Fibroblast of lung (primary cell): ENCODE results near the gene TNFAIP2. TPM values are rescaled to one million over a fixed set of nuclear protein-coding genes. Genes with fewer than 3 reads are reported as not detected.

ENCODE experiments used
- DNase-seq, 2 donors: peaks; one replicate each; pipeline versions ENCODE4 v3.0.0 to v3.0.0-alpha.2; 2010; ENCODE audit warnings: low read depth in 2 of 2
- H2AFZ ChIP-seq: 2 replicates; pipeline ENCODE4 v1.5.1; 2012; ENCODE audit warnings: low read length, control low read depth, inconsistent platforms
- H3K27ac ChIP-seq: 2 replicates; pipeline ENCODE4 v1.5.1; 2011; ENCODE audit warnings: low read length, control low read depth; ENCODE audit not compliant: insufficient read depth
- H3K27me3 ChIP-seq: 2 replicates; pipeline ENCODE4 v1.5.1; 2011; ENCODE audit warnings: mild to moderate bottlenecking, low read length; ENCODE audit not compliant: control insufficient read depth, insufficient read depth
- H3K36me3 ChIP-seq: 2 replicates; pipeline ENCODE4 v1.5.1; 2011; ENCODE audit warnings: low read length; ENCODE audit not compliant: control insufficient read depth, insufficient read depth
- H3K4me1 ChIP-seq: 2 replicates; pipeline ENCODE4 v1.5.1; 2011; ENCODE audit warnings: low read length; ENCODE audit not compliant: control insufficient read depth, insufficient read depth; ENCODE audit errors: extremely low read depth
- H3K4me2 ChIP-seq: 2 replicates; pipeline ENCODE4 v1.5.1; 2011; ENCODE audit warnings: low read length, control low read depth; ENCODE audit not compliant: insufficient read depth; ENCODE audit errors: extremely low read depth
- H3K4me3 ChIP-seq, 4 experiments: fragments of 200-600 bp in 1 of 4; sonication (generic) in 1 of 4; replicated peaks in 1 of 4; 2 replicates each; pipeline ENCODE4 v1.5.1; 2011 to 2016; ENCODE audit warnings: low read length in 4 of 4, low read depth in 3 of 4, mild to moderate bottlenecking in 3 of 4, control low read depth in 2 of 4, inconsistent platforms in 1 of 4, mixed read lengths in 1 of 4; ENCODE audit not compliant: insufficient read depth in 1 of 4; ENCODE audit errors: control extremely low read depth in 1 of 4
- H3K79me2 ChIP-seq: 2 replicates; pipeline ENCODE4 v1.5.1; 2012; ENCODE audit warnings: mild to moderate bottlenecking, low read length, inconsistent platforms; ENCODE audit not compliant: control insufficient read depth, insufficient read depth
- H3K9ac ChIP-seq: 2 replicates; pipeline ENCODE4 v1.5.1; 2011; ENCODE audit warnings: mild to moderate bottlenecking, low read length, control low read depth; ENCODE audit not compliant: insufficient read depth
- H3K9me3 ChIP-seq: 2 replicates; pipeline ENCODE4 v1.5.1; 2012; ENCODE audit warnings: low read depth, low read length; ENCODE audit not compliant: control insufficient read depth, insufficient read depth
- H4K20me1 ChIP-seq: 2 replicates; pipeline ENCODE4 v1.5.1; 2011; ENCODE audit warnings: low read length; ENCODE audit not compliant: control insufficient read depth, insufficient read depth; ENCODE audit errors: extremely low read depth
- EZH2 ChIP-seq: IDR thresholded peaks from 2 replicates; pipeline ENCODE4 v1.5.1; 2012; ENCODE audit warnings: low read length, control low read depth, mild to moderate bottlenecking; ENCODE audit errors: missing control alignments
- polyA plus RNA-seq, 2 donors: library from polyadenylated mRNA; depleted of rRNA in 1 of 2; stranded (reverse) in 1 of 2; unstranded in 1 of 2; fragments of >200 nt; gene quantifications; 2 replicates each; pipeline ENCODE4 v1.2.1, GENCODE V29; 2011 to 2012; ENCODE audit warnings: missing spikeins in 1 of 2
- total RNA-seq: library from RNA; depleted of rRNA; stranded (reverse); fragments of >200 nt; gene quantifications from 2 replicates; pipeline ENCODE4 v1.2.1, GENCODE V29; 2014
- TF ChIP-seq, protein P1 (sequence below), 2 donors: IDR thresholded peaks in 1 of 2; conservative IDR thresholded peaks in 1 of 2; 1 replicate in 1 of 2; 2 replicates in 1 of 2; pipeline ENCODE4 v1.5.1; 2011 to 2012; ENCODE audit warnings: low read length in 2 of 2, control low read depth in 1 of 2, inconsistent platforms in 1 of 2, low read depth in 1 of 2, mild to moderate bottlenecking in 1 of 2

The TNFAIP2 gene
- total and polyA plus RNA-seq, 2 donors (not counting 1 experiment from before 2014, with no cell fraction given) = 71.5 to 139 TPM

DNA sequence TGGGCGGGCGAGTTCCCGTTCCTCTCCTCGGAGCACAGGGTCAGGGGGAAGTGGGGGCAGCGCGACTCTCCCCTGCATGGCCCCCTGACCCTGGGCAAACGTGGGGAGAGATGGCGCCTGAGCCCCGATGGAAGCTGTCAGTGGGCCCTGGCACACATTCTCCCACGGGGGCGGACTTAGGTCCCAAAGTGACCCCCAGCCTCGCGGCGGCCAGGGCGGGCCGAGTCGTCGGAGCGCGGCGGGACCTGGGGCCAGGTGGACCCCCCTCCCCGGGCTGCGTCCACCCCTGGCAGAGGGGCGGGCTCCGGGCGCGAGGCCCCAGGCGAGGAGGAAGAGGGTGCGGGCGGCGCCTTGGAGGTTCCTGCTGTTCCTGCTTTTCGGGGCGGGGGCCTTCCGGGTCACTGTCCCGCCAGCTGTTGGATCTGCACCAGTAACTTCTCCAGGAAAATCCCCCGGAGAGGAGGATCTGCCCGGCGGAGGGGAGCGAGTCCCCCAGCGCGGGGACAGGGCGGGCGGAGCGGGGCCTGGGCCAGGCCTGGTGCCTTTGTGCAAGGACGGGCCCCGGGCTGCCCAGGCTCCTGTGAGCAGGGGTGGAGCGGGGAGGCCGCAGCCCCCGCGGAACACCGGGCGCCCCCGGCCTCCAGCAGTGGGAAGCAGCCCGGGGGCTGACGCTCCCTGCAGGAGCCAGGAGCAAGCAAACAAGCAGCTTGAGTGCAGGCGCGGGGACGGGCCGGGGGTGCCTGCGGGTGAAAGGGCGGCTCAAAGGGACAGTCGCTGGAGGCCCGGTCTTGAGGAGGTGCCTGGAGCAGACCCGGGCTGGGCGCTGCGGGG lies 15.3 kb downstream of the TNFAIP2 start:
- Histone ChIP-seq H3K27me3 (peaks cover 2% of the 10 kb centered on the region), H3K4me3 (no peak overlapping the region), H3K9me3 (no peaks in the 10 kb centered on the region), H4K20me1 (no peaks in the 10 kb centered on the region), H3K79me2 (no peaks in the 10 kb centered on the region), H3K9ac (no peak overlapping the region), H3K4me1 (peaks cover 6% of the 10 kb centered on the region), H2AFZ (no peak overlapping the region), H3K36me3 (peaks cover 11% of the 10 kb centered on the region), H3K4me2 (no peak overlapping the region), H3K27ac (no peak overlapping the region)
- no peak for TF ChIP-seq EZH2
- TF ChIP-seq, protein P1, sequence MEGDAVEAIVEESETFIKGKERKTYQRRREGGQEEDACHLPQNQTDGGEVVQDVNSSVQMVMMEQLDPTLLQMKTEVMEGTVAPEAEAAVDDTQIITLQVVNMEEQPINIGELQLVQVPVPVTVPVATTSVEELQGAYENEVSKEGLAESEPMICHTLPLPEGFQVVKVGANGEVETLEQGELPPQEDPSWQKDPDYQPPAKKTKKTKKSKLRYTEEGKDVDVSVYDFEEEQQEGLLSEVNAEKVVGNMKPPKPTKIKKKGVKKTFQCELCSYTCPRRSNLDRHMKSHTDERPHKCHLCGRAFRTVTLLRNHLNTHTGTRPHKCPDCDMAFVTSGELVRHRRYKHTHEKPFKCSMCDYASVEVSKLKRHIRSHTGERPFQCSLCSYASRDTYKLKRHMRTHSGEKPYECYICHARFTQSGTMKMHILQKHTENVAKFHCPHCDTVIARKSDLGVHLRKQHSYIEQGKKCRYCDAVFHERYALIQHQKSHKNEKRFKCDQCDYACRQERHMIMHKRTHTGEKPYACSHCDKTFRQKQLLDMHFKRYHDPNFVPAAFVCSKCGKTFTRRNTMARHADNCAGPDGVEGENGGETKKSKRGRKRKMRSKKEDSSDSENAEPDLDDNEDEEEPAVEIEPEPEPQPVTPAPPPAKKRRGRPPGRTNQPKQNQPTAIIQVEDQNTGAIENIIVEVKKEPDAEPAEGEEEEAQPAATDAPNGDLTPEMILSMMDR (conservative IDR thresholded peaks at IDR 0.05 in 1 of 2, IDR thresholded peaks at IDR 0.05 in 1 of 2; ENCODE audit: low read depth in 1 of 2, low read length in 2 of 2) = no peak
- DNase-seq = no peak

DNA sequence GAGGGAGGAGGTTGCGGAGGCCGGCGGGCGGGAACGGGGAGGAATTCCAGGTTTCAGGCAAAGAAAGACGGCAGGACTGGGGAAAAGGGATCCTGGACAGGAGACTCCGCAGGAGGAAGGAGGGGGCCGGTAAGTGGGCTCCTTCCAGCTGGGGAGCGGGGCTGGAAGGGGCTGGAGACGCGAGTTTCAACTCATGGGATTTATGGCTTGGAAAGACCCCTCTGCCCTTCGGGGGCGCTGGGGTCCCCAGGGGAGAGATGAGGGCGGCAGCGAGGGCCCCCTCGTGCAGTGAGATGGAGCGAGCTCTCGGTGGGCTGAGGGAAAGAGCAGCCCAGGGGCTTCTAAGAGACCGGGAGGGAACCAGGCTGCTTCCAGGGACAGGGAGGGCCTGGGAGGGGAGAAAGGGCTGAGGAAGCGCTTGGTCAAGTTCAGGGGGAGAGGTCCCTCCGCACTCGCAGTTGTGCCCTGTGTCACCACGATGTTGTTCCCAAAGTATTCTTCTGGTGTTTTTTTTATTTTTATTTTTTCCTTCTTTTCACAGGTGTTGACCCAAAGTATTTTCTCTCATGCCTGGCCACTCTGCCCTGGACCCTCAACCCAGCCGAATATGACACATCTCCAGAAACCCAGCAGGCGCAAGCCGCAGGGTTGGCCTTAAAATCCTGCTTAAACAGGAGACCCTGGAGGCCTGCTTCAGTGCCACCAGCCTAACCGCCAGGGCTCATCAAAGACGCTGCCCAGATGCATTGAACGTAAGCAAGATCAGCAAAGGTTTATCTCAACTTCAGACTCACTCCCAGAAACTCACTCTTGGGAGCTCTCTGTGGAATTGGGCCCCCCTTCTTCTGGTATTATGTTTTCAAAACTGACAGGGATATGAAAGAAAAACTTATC lies 16.1 kb downstream of the TNFAIP2 start:
- no peak overlapping the region for H2AFZ ChIP-seq

More for the DNA sequence above, 16.1 kb downstream of the TNFAIP2 start:
- Histone ChIP-seq H3K4me1 (peaks cover 6% of the 10 kb centered on the region), H3K79me2 (no peaks in the 10 kb centered on the region), H3K4me3 (no peak overlapping the region), H3K27ac (no peak overlapping the region), H3K9me3 (no peaks in the 10 kb centered on the region), H4K20me1 (no peaks in the 10 kb centered on the region), H3K36me3 (peaks cover 7% of the 10 kb centered on the region), H3K27me3 (peaks cover 2% of the 10 kb centered on the region), H3K9ac (no peak overlapping the region), H3K4me2 (no peak overlapping the region)
- TF ChIP-seq, protein P1 (conservative IDR thresholded peaks at IDR 0.05 in 1 of 2, IDR thresholded peaks at IDR 0.05 in 1 of 2; ENCODE audit: low read depth in 1 of 2, low read length in 2 of 2) = no peak
- no peak for TF ChIP-seq EZH2
- DNase-seq = no peak
